ENCODE measurements around the gene SOST.

Gene SOST

GRCh38 chr17:43779145-43780125 lies 20.8 kb upstream of the SOST start:
- Histone ChIP-seq H3F3A (ENCODE audit: insufficient read depth) (no peaks in the 10 kb centered on the region), H3K9me2 (replicated peaks; ENCODE audit: insufficient read depth, low read length) (no peaks in the 10 kb centered on the region), H3K36me3 (ENCODE audit: low read length) (no peaks in the 10 kb centered on the region), H3K27ac (ENCODE audit: low read depth, low read length) (no peak overlapping the region), H3K4me2 (ENCODE audit: low read depth, low read length, poor library complexity, severe bottlenecking) (peak overlapping the region; percentile 62), H3K4me3 (ENCODE audit: insufficient read depth, low read length, poor library complexity, severe bottlenecking) (peak overlapping the region; percentile 48), H4K20me1 (ENCODE audit: low read depth, low read length) (no peaks in the 10 kb centered on the region), H3K79me2 (ENCODE audit: insufficient read depth, low read length) (no peaks in the 10 kb centered on the region), H3K9ac (ENCODE audit: low read length) (peak overlapping the region; percentile 30; the same call in 1 of the 2 replicates), H3K27me3 (ENCODE audit: low read length) (no peaks in the 10 kb centered on the region), H3K9me3 (ENCODE audit: insufficient read depth, low read length) (no peaks in the 10 kb centered on the region), H2AFZ (ENCODE audit: low read depth, low read length, severe bottlenecking) (no peak overlapping the region)
- TF ChIP-seq CTCF (IDR thresholded peaks at IDR 0.05; ENCODE audit: insufficient read depth, low read length, poor library complexity, severe bottlenecking) (no peak), EZH2phosphoT487 (conservative IDR thresholded peaks at IDR 0.05; ENCODE audit: low read length) (no peak)

DNA sequence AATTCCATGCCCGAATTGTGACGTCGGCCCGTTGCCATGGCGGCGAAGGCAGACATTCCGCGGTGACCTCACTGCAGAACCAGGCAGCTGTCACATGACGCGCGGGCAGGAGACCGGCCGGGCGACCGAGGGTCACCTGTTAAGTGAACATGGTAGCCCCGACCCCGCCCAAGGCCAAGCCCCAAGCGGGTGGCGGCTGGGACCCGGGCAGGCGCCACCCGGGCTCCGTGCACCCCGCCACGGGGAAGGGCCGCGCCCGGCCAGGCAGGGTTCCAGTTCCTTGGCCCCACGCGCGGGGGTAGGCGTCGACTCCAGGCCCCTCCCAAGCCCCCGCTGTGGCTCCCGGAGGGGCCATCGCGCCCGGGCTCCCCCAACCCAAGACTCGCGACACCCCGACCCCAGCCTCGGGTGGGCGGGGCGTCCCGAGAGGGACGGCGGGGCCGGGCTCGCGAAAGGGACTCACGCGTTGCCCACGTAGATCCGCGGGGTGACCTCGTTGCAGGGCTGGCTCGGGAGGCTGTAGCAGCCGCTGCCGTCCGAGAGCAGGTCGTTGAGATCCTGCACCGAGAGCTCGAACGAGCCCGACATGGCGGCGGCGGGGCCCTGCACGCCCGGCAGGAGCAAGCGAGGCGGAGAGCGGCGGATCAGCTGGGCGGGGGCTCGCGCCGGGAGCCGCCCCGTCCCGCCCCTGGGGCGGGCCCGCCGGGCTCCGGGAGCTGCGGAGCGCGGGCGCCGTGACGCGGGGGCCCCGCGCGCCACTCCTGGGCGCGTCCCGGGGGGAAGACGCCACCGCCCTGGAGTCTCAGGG lies 19.9 kb upstream of the SOST start, which contains the start of gene DUSP3:
Gene DUSP3, minus strand, starts transcription at position 641 of the 808 bp plus-strand sequence. Its CDS starts 53 bp downstream, at position 588.
- Histone ChIP-seq H3K27ac (ENCODE audit: low read depth, low read length) (no peak within 1 kb of the TSS), H3K9me3 (ENCODE audit: insufficient read depth, low read length) (no peaks in the 10 kb centered on the region), H3K4me3 (ENCODE audit: insufficient read depth, low read length, poor library complexity, severe bottlenecking) (peak within 1 kb of the TSS; percentile 48), H3K36me3 (ENCODE audit: low read length) (no peaks in the 10 kb centered on the region), H2AFZ (ENCODE audit: low read depth, low read length, severe bottlenecking) (peak within 1 kb of the TSS; percentile 45), H3K27me3 (ENCODE audit: low read length) (no peaks in the 10 kb centered on the region), H3K9ac (ENCODE audit: low read length) (peak within 1 kb of the TSS; percentile 30), H3F3A (ENCODE audit: insufficient read depth) (no peaks in the 10 kb centered on the region), H3K4me2 (ENCODE audit: low read depth, low read length, poor library complexity, severe bottlenecking) (peak within 1 kb of the TSS; percentile 62), H3K9me2 (replicated peaks; ENCODE audit: insufficient read depth, low read length) (no peaks in the 10 kb centered on the region), H3K79me2 (ENCODE audit: insufficient read depth, low read length) (no peaks in the 10 kb centered on the region), H4K20me1 (ENCODE audit: low read depth, low read length) (no peaks in the 10 kb centered on the region)
- TF ChIP-seq CTCF (IDR thresholded peaks at IDR 0.05; ENCODE audit: insufficient read depth, low read length, poor library complexity, severe bottlenecking) (no peak), EZH2phosphoT487 (conservative IDR thresholded peaks at IDR 0.05; ENCODE audit: low read length) (no peak)

GRCh38 chr17:43774304-43775250 lies 16.0 kb upstream of the SOST start:
- no peaks in the 10 kb centered on the region for H3K27me3 ChIP-seq (ENCODE audit: low read length)
- H3K79me2 ChIP-seq (ENCODE audit: insufficient read depth, low read length): no peaks in the 10 kb centered on the region
- H3K9me2 ChIP-seq (replicated peaks; ENCODE audit: insufficient read depth, low read length): no peaks in the 10 kb centered on the region
- H3K9ac ChIP-seq (ENCODE audit: low read length): no peak overlapping the region
- no peak overlapping the region for H3K4me2 ChIP-seq (ENCODE audit: low read depth, low read length, poor library complexity, severe bottlenecking)
- no peaks in the 10 kb centered on the region for H3F3A ChIP-seq (ENCODE audit: insufficient read depth)
- no peaks in the 10 kb centered on the region for H4K20me1 ChIP-seq (ENCODE audit: low read depth, low read length)
- no peak overlapping the region for H3K4me3 ChIP-seq (ENCODE audit: insufficient read depth, low read length, poor library complexity, severe bottlenecking)
- no peaks in the 10 kb centered on the region for H3K9me3 ChIP-seq (ENCODE audit: insufficient read depth, low read length)
- H2AFZ ChIP-seq (ENCODE audit: low read depth, low read length, severe bottlenecking): no peak overlapping the region
- H3K36me3 ChIP-seq (ENCODE audit: low read length): no peaks in the 10 kb centered on the region
- TF ChIP-seq EZH2phosphoT487 (conservative IDR thresholded peaks at IDR 0.05; ENCODE audit: low read length) (no peak), CTCF (IDR thresholded peaks at IDR 0.05; ENCODE audit: insufficient read depth, low read length, poor library complexity, severe bottlenecking) (no peak)
- no peak overlapping the region for H3K27ac ChIP-seq (ENCODE audit: low read depth, low read length)
